ENCODE measurements around the gene SEMA7A. TPM values are rescaled to one million over a fixed set of nuclear protein-coding genes. Genes with fewer than 3 reads are reported as not detected.
A peak's percentile ranks its signal among the peaks of the same experiment; 100 is the strongest.

Gene SEMA7A
- total and polyA plus RNA-seq, 9 of the 15 experiments (the other 6 are each of a cell fraction or from before 2014, with no cell fraction given), result 0.04 to 8.2 (median 5.4) TPM; not detected in 1

DNA sequence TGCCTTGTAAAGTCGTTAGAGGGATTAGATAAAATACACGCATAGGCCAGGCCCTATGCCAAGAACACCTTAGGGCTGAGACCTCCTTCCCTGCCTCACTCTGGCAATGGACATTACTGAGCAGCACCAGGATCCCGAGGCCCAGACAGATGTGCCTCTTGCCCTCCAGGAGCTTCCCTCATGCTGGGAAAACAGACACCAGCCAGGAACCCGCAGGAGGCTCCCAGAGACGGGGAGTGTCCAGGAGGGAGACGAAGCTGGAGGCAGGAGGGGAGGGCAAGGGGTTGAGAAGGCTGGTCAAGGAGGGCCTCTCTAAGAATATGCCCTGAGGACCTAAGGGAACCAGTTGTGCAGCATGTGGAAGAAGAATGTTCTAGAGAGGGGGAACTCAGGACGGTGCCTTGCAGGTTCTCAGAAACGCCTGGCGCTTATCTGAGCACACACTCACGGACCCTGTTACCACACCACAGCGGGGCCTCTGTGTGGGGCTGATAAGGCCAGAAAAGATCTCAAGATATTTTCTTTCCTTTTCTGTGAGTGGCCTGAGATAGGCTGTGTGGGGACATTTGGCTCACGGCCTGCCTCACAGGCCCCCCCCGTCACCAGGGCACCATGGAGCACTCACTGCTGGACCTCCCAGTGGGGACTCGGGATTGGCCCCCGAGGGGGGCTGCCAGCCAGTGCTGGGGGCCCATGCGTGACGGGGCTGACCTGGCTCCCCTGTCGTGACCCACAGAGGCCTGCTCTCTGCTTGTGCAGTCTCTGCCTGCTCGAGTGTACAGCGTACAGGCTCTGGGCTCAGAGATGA lies 44.3 kb downstream of the SEMA7A start (continued):
- TF ChIP-seq, protein P1, sequence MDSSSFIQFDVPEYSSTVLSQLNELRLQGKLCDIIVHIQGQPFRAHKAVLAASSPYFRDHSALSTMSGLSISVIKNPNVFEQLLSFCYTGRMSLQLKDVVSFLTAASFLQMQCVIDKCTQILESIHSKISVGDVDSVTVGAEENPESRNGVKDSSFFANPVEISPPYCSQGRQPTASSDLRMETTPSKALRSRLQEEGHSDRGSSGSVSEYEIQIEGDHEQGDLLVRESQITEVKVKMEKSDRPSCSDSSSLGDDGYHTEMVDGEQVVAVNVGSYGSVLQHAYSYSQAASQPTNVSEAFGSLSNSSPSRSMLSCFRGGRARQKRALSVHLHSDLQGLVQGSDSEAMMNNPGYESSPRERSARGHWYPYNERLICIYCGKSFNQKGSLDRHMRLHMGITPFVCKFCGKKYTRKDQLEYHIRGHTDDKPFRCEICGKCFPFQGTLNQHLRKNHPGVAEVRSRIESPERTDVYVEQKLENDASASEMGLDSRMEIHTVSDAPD (CRISPR knock-in tag; IDR thresholded peaks at IDR 0.05), result peak; percentile 47
- peak in 1 of 2 experiments; percentile 78; a peak in 1 of 3 replicates for TF ChIP-seq CBX3 (IDR thresholded peaks at IDR 0.05; ENCODE audit: borderline replicate concordance in 1 of 2, low read length in 2 of 2)
- TF ChIP-seq, protein P2, sequence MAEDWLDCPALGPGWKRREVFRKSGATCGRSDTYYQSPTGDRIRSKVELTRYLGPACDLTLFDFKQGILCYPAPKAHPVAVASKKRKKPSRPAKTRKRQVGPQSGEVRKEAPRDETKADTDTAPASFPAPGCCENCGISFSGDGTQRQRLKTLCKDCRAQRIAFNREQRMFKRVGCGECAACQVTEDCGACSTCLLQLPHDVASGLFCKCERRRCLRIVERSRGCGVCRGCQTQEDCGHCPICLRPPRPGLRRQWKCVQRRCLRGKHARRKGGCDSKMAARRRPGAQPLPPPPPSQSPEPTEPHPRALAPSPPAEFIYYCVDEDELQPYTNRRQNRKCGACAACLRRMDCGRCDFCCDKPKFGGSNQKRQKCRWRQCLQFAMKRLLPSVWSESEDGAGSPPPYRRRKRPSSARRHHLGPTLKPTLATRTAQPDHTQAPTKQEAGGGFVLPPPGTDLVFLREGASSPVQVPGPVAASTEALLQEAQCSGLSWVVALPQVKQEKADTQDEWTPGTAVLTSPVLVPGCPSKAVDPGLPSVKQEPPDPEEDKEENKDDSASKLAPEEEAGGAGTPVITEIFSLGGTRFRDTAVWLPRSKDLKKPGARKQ (CRISPR knock-in tag; IDR thresholded peaks at IDR 0.05), result no peak
- no peak for TF ChIP-seq GTF2E2 (tag; IDR thresholded peaks at IDR 0.05)
- peak; percentile 99 for TF ChIP-seq HMGN3 (IDR thresholded peaks at IDR 0.05; ENCODE audit: borderline replicate concordance, extremely low read depth, insufficient read length, low read depth, low read length)
- peak; percentile 77; the same call in 1 of the 2 replicates for TF ChIP-seq EZH2 (IDR thresholded peaks at IDR 0.05; ENCODE audit: borderline replicate concordance, low read depth, low read length)
- no peak for TF ChIP-seq ATF1 (CRISPR knock-in tag; IDR thresholded peaks at IDR 0.05)
- TF ChIP-seq ATF1 (tag; IDR thresholded peaks at IDR 0.05), result peak; percentile 85
- TF ChIP-seq NFATC3 (IDR thresholded peaks at IDR 0.05), result peak; percentile 54; the same call in 1 of the 2 replicates
- TF ChIP-seq RBM25 (IDR thresholded peaks at IDR 0.05; ENCODE audit: low read depth, low read length, severe bottlenecking), result no peak
- TF ChIP-seq BCOR (IDR thresholded peaks at IDR 0.05), result peak; percentile 92
- peak; percentile 48 for TF ChIP-seq DACH1 (IDR thresholded peaks at IDR 0.05; ENCODE audit: partially characterized antibody)
- TF ChIP-seq MCM2 (IDR thresholded peaks at IDR 0.05; ENCODE audit: low read depth), result no peak
- TF ChIP-seq FOXA3 (CRISPR knock-in tag; conservative IDR thresholded peaks at IDR 0.05 in 1 of 2, IDR thresholded peaks at IDR 0.05 in 1 of 2), result peak in 1 of 2 experiments; percentile 53; a peak in 2 of 4 replicates
- no peak for TF ChIP-seq SRSF9 (IDR thresholded peaks at IDR 0.05; ENCODE audit: borderline replicate concordance, low read depth, low read length)
- TF ChIP-seq, protein P3, sequence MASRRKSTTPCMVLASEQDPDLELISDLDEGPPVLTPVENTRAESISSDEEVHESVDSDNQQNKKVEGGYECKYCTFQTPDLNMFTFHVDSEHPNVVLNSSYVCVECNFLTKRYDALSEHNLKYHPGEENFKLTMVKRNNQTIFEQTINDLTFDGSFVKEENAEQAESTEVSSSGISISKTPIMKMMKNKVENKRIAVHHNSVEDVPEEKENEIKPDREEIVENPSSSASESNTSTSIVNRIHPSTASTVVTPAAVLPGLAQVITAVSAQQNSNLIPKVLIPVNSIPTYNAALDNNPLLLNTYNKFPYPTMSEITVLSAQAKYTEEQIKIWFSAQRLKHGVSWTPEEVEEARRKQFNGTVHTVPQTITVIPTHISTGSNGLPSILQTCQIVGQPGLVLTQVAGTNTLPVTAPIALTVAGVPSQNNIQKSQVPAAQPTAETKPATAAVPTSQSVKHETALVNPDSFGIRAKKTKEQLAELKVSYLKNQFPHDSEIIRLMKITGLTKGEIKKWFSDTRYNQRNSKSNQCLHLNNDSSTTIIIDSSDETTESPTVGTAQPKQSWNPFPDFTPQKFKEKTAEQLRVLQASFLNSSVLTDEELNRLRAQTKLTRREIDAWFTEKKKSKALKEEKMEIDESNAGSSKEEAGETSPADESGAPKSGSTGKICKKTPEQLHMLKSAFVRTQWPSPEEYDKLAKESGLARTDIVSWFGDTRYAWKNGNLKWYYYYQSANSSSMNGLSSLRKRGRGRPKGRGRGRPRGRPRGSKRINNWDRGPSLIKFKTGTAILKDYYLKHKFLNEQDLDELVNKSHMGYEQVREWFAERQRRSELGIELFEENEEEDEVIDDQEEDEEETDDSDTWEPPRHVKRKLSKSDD (conservative IDR thresholded peaks at IDR 0.05; ENCODE audit: low read length), result no peak
- TF ChIP-seq ZNF75A (CRISPR knock-in tag; IDR thresholded peaks at IDR 0.05), result 0 out of 2 replicates have a peak, but pooled peaks have one; percentile 71
- TF ChIP-seq ZNF165 (CRISPR knock-in tag; IDR thresholded peaks at IDR 0.05; ENCODE audit: borderline replicate concordance), result peak; percentile 71; the same call in 1 of the 2 replicates
- TF ChIP-seq PHF8 (IDR thresholded peaks at IDR 0.05; ENCODE audit: borderline replicate concordance, low read length), result no peak; the same call in 1 of the 2 replicates

All from K562 (cell line).